H1 (cell line): ENCODE measurements around the gene DRAM2. TPM values are rescaled to one million over a fixed set of nuclear protein-coding genes. Genes with fewer than 3 reads are reported as not detected.

Experiments used
- CTCF ChIA-PET: fragments of 300-600 bp; sonication (Branson Sonifier 250); formaldehyde crosslinking; loops from one replicate; lab custom pipeline; 2021; ENCODE audit not compliant: partially characterized antibody; lab: Charles Lee
- POLR2A ChIA-PET: fragments of 300-600 bp; sonication (Branson Sonifier 250); formaldehyde crosslinking; loops from one replicate; lab custom pipeline; 2021; ENCODE audit warnings: inconsistent platforms; ENCODE audit not compliant: partially characterized antibody; lab: Charles Lee
- DNase-seq, 2 experiments: peaks; one replicate each; pipeline versions ENCODE4 v3.0.0 to v3.0.0-alpha.2; 2010 to 2022; ENCODE audit warnings: low spot score in 2 of 2, low read depth in 1 of 2, mixed read lengths in 1 of 2
- FAIRE-seq: peaks from 2 replicates; lab custom pipeline; 2011; peaks lifted over from hg19 to GRCh38; lab: Jason Lieb, UNC
- H2AFZ ChIP-seq: 2 replicates; pipeline ENCODE4 v1.8.1; 2012; ENCODE audit warnings: low read length, inconsistent platforms
- H2AK5ac ChIP-seq: 2 replicates; pipeline ENCODE4 v1.6.1; 2013; ENCODE audit warnings: low read depth, low read length
- H2BK120ac ChIP-seq: replicated peaks from 2 replicates; pipeline ENCODE3; 2013; ENCODE audit warnings: low read depth, low read length, inconsistent platforms
- H2BK12ac ChIP-seq: 2 replicates; pipeline ENCODE4 v1.6.1; 2013; ENCODE audit warnings: low read depth, low read length
- H2BK15ac ChIP-seq: 2 replicates; pipeline ENCODE4 v1.6.1; 2013; ENCODE audit warnings: low read length
- H2BK20ac ChIP-seq: 2 replicates; pipeline ENCODE4 v1.6.1; 2013; ENCODE audit warnings: low read length
- H2BK5ac ChIP-seq: 2 replicates; pipeline ENCODE4 v1.6.1; 2013; ENCODE audit warnings: low read depth, low read length
- H3K14ac ChIP-seq: 2 replicates; pipeline ENCODE4 v1.6.1; 2013; ENCODE audit warnings: inconsistent platforms; ENCODE audit not compliant: insufficient read length
- H3K18ac ChIP-seq: 2 replicates; pipeline ENCODE4 v1.6.1; 2013; ENCODE audit warnings: low read length; ENCODE audit errors: extremely low read depth
- H3K23ac ChIP-seq: 2 replicates; pipeline ENCODE4 v1.6.1; 2013; ENCODE audit warnings: inconsistent platforms; ENCODE audit not compliant: insufficient read length
- H3K23me2 ChIP-seq: 2 replicates; pipeline ENCODE4 v1.6.1; 2013; ENCODE audit warnings: low read depth, low read length
- H3K27ac ChIP-seq: 2 replicates; pipeline ENCODE4 v1.6.1; 2011; ENCODE audit warnings: low read depth, low read length, inconsistent platforms
- H3K27me3 ChIP-seq, 4 experiments: replicated peaks in 1 of 4; 1 replicate in 1 of 4; 2 replicates in 3 of 4; pipeline versions ENCODE4 v1.6.1 to v1.8.1; 2011 to 2013; ENCODE audit warnings: low read length in 3 of 4, mild to moderate bottlenecking in 3 of 4, inconsistent platforms in 2 of 4, mixed read lengths in 2 of 4, moderate library complexity in 1 of 4; ENCODE audit not compliant: control insufficient read depth in 3 of 4, insufficient read depth in 3 of 4; ENCODE audit errors: extremely low read depth in 1 of 4
- H3K36me3 ChIP-seq, 4 experiments: 2 replicates each; pipeline versions ENCODE4 v1.6.1 to v1.8.1; 2011 to 2013; ENCODE audit warnings: mild to moderate bottlenecking in 4 of 4, low read length in 3 of 4, moderate library complexity in 2 of 4, control low read depth in 1 of 4, inconsistent platforms in 1 of 4; ENCODE audit not compliant: insufficient read depth in 4 of 4, control insufficient read depth in 2 of 4
- H3K4ac ChIP-seq: replicated peaks from 2 replicates; pipeline ENCODE3; 2013; ENCODE audit warnings: low read length, low read depth, mixed read lengths, inconsistent platforms; ENCODE audit not compliant: insufficient read length
- H3K4me1 ChIP-seq, 4 experiments: replicated peaks in 1 of 4; 1 replicate in 1 of 4; 2 replicates in 3 of 4; pipeline versions ENCODE4 v1.6.1 to v1.8.1; 2011 to 2013; ENCODE audit warnings: low read length in 3 of 4, inconsistent platforms in 2 of 4, mixed read lengths in 1 of 4; ENCODE audit not compliant: insufficient read depth in 4 of 4, control insufficient read depth in 3 of 4
- H3K4me2 ChIP-seq, 2 experiments: 2 replicates each; pipeline versions ENCODE4 v1.6.1 to v1.8.1; 2011 to 2013; ENCODE audit warnings: low read depth in 2 of 2, low read length in 2 of 2, control low read depth in 1 of 2, inconsistent platforms in 1 of 2, mild to moderate bottlenecking in 1 of 2; ENCODE audit not compliant: insufficient read depth in 1 of 2
- H3K4me3 ChIP-seq, 4 experiments: fragments of 200-600, 300-600 bp in 1 of 4; sonication (generic), shearing (Covaris generic), sonication (Bioruptor Twin) in 1 of 4; 2 replicates each; pipeline versions ENCODE4 v1.5.1 to v1.8.1; 2011 to 2016; ENCODE audit warnings: low read length in 4 of 4, low read depth in 3 of 4, control low read depth in 2 of 4, inconsistent platforms in 2 of 4, mild to moderate bottlenecking in 2 of 4, mixed read lengths in 1 of 4, moderate library complexity in 1 of 4; ENCODE audit not compliant: insufficient read depth in 2 of 4; ENCODE audit errors: extremely low read depth in 1 of 4
- H3K56ac ChIP-seq: replicated peaks from 2 replicates; pipeline ENCODE3; 2013; ENCODE audit warnings: low read depth, mild to moderate bottlenecking, mixed read lengths, low read length, inconsistent platforms; ENCODE audit not compliant: insufficient read length
- H3K79me1 ChIP-seq: 2 replicates; pipeline ENCODE4 v1.6.1; 2013; ENCODE audit warnings: low read depth, low read length, control low read depth
- H3K79me2 ChIP-seq, 2 experiments: 2 replicates each; pipeline versions ENCODE4 v1.6.1 to v1.8.1; 2012 to 2013; ENCODE audit warnings: low read length in 2 of 2, mild to moderate bottlenecking in 2 of 2, inconsistent platforms in 1 of 2; ENCODE audit not compliant: insufficient read depth in 2 of 2, control insufficient read depth in 1 of 2
- H3K9ac ChIP-seq, 4 experiments: replicated peaks in 1 of 4; 1 replicate in 1 of 4; 2 replicates in 3 of 4; pipeline versions ENCODE4 v1.6.1 to v1.8.1; 2011 to 2013; ENCODE audit warnings: low read depth in 3 of 4, low read length in 3 of 4, control low read depth in 2 of 4, mild to moderate bottlenecking in 2 of 4, moderate library complexity in 2 of 4, inconsistent platforms in 1 of 4; ENCODE audit errors: extremely low read depth in 1 of 4
- H3K9me3 ChIP-seq, 2 experiments: 2 replicates each; pipeline versions ENCODE4 v1.6.1 to v1.8.1; 2012 to 2013; ENCODE audit warnings: mild to moderate bottlenecking in 2 of 2, moderate library complexity in 2 of 2, control low read depth in 1 of 2, inconsistent platforms in 1 of 2, low read depth in 1 of 2, low read length in 1 of 2, mixed read lengths in 1 of 2; ENCODE audit not compliant: insufficient read depth in 2 of 2
- H4K20me1 ChIP-seq, 2 experiments: replicated peaks in 1 of 2; 2 replicates each; pipeline versions ENCODE3 to v1.8.1; 2011 to 2013; ENCODE audit warnings: inconsistent platforms in 2 of 2, low read length in 2 of 2, mild to moderate bottlenecking in 1 of 2; ENCODE audit not compliant: insufficient read depth in 2 of 2, control insufficient read depth in 1 of 2
- H4K5ac ChIP-seq: 2 replicates; pipeline ENCODE4 v1.6.1; 2013; ENCODE audit warnings: low read length, low read depth, mixed read lengths, inconsistent platforms; ENCODE audit not compliant: insufficient read length
- H4K8ac ChIP-seq: 2 replicates; pipeline ENCODE4 v1.8.0; 2013; ENCODE audit warnings: mild to moderate bottlenecking, moderate library complexity, low read length, inconsistent platforms; ENCODE audit not compliant: insufficient read depth; ENCODE audit errors: extremely low read depth
- H4K91ac ChIP-seq: replicated peaks from 2 replicates; pipeline ENCODE3; 2013; ENCODE audit warnings: low read length, mixed read lengths, inconsistent platforms; ENCODE audit not compliant: insufficient read length
- ASH2L ChIP-seq: fragments of 200-600, 300-600 bp; sonication (generic); IDR thresholded peaks from one replicate; pipeline ENCODE4 v1.7.1; 2017; ENCODE audit warnings: low read length
- BCL11A ChIP-seq, 2 experiments: IDR thresholded peaks; one replicate each; pipeline ENCODE4 v1.6.1; 2011; ENCODE audit warnings: low read depth in 2 of 2, low read length in 2 of 2, mild to moderate bottlenecking in 2 of 2
- BRCA1 ChIP-seq: IDR thresholded peaks from 2 replicates; pipeline ENCODE4 v1.6.1; 2012; ENCODE audit warnings: low read depth, low read length, improper control_type of control experiment
- CBX8 ChIP-seq: fragments of 300-800, 300-1000 bp; sonication (generic); IDR thresholded peaks from 2 replicates; pipeline ENCODE4 v1.7.1; 2016; ENCODE audit warnings: low read depth, low read length, borderline replicate concordance
- CHD2 ChIP-seq: IDR thresholded peaks from 2 replicates; pipeline ENCODE4 v1.6.1; 2012; ENCODE audit warnings: low read length, improper control_type of control experiment
- KDM4A ChIP-seq: IDR thresholded peaks from one replicate; pipeline ENCODE4 v1.7.1; 2012; ENCODE audit warnings: low read depth, mild to moderate bottlenecking, moderate library complexity, low read length, inconsistent platforms; ENCODE audit not compliant: severe bottlenecking
- POU5F1 ChIP-seq: IDR thresholded peaks from 2 replicates; pipeline ENCODE4 v1.6.1; 2011; ENCODE audit warnings: low read depth, mild to moderate bottlenecking, low read length, moderate library complexity
- polyA plus RNA-seq, 7 experiments: library from polyadenylated mRNA; depleted of rRNA in 3 of 7; stranded (reverse) in 5 of 7; unstranded in 2 of 7; fragments of >200 nt in 5 of 7; fragments of 200-250 nt in 2 of 7; gene quantifications; 1 replicate in 5 of 7; 2 replicates in 1 of 7; 4 replicates in 1 of 7; pipeline versions ENCODE4 v1.2.1 to v1.2.3, GENCODE V29; 2011 to 2013; ENCODE audit warnings: missing spikeins in 2 of 7, mixed read lengths in 2 of 7
- total RNA-seq: library from RNA; stranded (reverse); fragmentation: NEBNext Ultra II Directional; extraction: Animal tissue kit (Norgen Biotek cat#: 25700); gene quantifications from 2 replicates; pipeline ENCODE4 v1.2.1, GENCODE V29; 2021

Gene DRAM2
- total and polyA plus RNA-seq, 2 of the 8 experiments (the other 6 are each of a cell fraction or from before 2014, with no cell fraction given): 35.2 to 68.2 TPM

- TF ChIP-seq BCL11A (IDR thresholded peaks at IDR 0.05; ENCODE audit: low read depth in 2 of 2, low read length in 2 of 2) (no peak), CHD2 (no peak), CBX8 (no peak), POU5F1 (no peak), BRCA1 (no peak), ASH2L (no peak), KDM4A (no peak)
- Histone ChIP-seq H3K4me3 (no peak overlapping the region), H3K27ac (no peak overlapping the region), H3K23ac (no peak overlapping the region), H3K4me2 (no peak overlapping the region), H3K23me2 (no peaks in the 10 kb centered on the region), H3K18ac (no peak overlapping the region), H3K9me3 (no peaks in the 10 kb centered on the region), H4K91ac (no peak overlapping the region), H4K5ac (no peak overlapping the region), H3K4ac (no peak overlapping the region), H2BK120ac (no peak overlapping the region), H3K4me1 (no peaks in the 10 kb centered on the region), H2BK12ac (no peak overlapping the region), H2BK5ac (no peak overlapping the region), H3K56ac (no peak overlapping the region), H3K79me1 (no peaks in the 10 kb centered on the region), H3K36me3 (peaks cover 0 to 23% (median 17%) of the 10 kb centered on the region in 4 experiments), H2BK15ac (no peak overlapping the region), H3K14ac (no peak overlapping the region), H4K20me1 (no peaks in the 10 kb centered on the region), H2AFZ (no peak overlapping the region), H3K9ac (no peak overlapping the region), H3K79me2 (no peaks in the 10 kb centered on the region), H4K8ac (no peak overlapping the region), H2AK5ac (no peak overlapping the region), H3K27me3 (peaks cover 0 to 1% (median 0%) of the 10 kb centered on the region in 4 experiments; a peak in 1 of 7 replicates), H2BK20ac (no peak overlapping the region)
- DNase-seq (no peak), FAIRE-seq (no peak)
- ChIA-PET POLR2A (no interaction called here), CTCF (interaction anchor here (1.1 kb wide), 1 partner anchor 216 kb away, joined by 3 read pairs; no protein-coding TSS in a partner anchor)
These were observed 44.8 kb upstream of the DRAM2 start for GRCh38 chr1:111184663-111185062.
